Cardiac muscle cell (in vitro differentiated cells and primary cell): ENCODE results near the gene KRTAP15-1. TPM values are rescaled to one million over a fixed set of nuclear protein-coding genes. Genes with fewer than 3 reads are reported as not detected.

Experiments used
- DNase-seq, 2 donors: peaks; one replicate each; pipeline versions ENCODE4 v3.0.0 to v3.0.0-alpha.2; 2010 to 2017; ENCODE audit warnings: low read depth in 1 of 2, low spot score in 1 of 2
- H3K27ac ChIP-seq: fragments of 200-600 bp; sonication (generic); 2 replicates; pipeline ENCODE4 v1.5.1; 2016
- H3K27me3 ChIP-seq: fragments of 200-600 bp; sonication (generic); 2 replicates; pipeline ENCODE4 v1.6.0; 2016; ENCODE audit warnings: control low read depth
- H3K36me3 ChIP-seq: fragments of 200-600 bp; sonication (generic); 2 replicates; pipeline ENCODE4 v1.5.1; 2016; ENCODE audit warnings: control low read depth
- H3K4me1 ChIP-seq: fragments of 200-600 bp; sonication (generic); 2 replicates; pipeline ENCODE4 v1.8.1; 2017; ENCODE audit warnings: low read depth, mild to moderate bottlenecking, mixed run types
- H3K4me3 ChIP-seq: fragments of 200-600 bp; sonication (generic); 2 replicates; pipeline ENCODE4 v1.5.1; 2016; ENCODE audit warnings: mild to moderate bottlenecking
- H3K9me3 ChIP-seq: fragments of 200-600 bp; sonication (generic); 2 replicates; pipeline ENCODE4 v1.5.1; 2017; ENCODE audit warnings: low read depth, mild to moderate bottlenecking, control low read depth
- CTCF ChIP-seq: IDR thresholded peaks from 2 replicates; pipeline ENCODE4 v1.5.1; 2012; ENCODE audit warnings: low read depth, mild to moderate bottlenecking, low read length
- polyA plus RNA-seq: library from polyadenylated mRNA; unstranded; fragments of >200 nt; fragmentation: Nextera tagmentation; extraction: Ambion mirVana; gene quantifications from 2 replicates; pipeline ENCODE4 v1.2.1, GENCODE V29; 2016
- total RNA-seq: library from RNA; depleted of rRNA; stranded (reverse); fragments of >200 nt; gene quantifications from 2 replicates; pipeline ENCODE4 v1.2.3, GENCODE V29; 2016

Gene KRTAP15-1
- total and polyA plus RNA-seq, 2 experiments from 2014 or later, result not detected

- H3K27me3 ChIP-seq, result no peaks in the 10 kb centered on the region
- H3K27ac ChIP-seq, result no peak overlapping the region
- no peak for DNase-seq
- H3K4me1 ChIP-seq, result no peaks in the 10 kb centered on the region
- no peaks in the 10 kb centered on the region for H3K36me3 ChIP-seq
- H3K4me3 ChIP-seq, result no peak overlapping the region
- TF ChIP-seq CTCF, result no peak
- no peaks in the 10 kb centered on the region for H3K9me3 ChIP-seq
These were observed 3.2 kb downstream of the KRTAP15-1 start for GRCh38 chr21:30443226-30443625.

- Histone ChIP-seq H3K27me3 (no peaks in the 10 kb centered on the region), H3K4me3 (no peak overlapping the region), H3K9me3 (no peaks in the 10 kb centered on the region), H3K36me3 (no peaks in the 10 kb centered on the region), H3K4me1 (no peaks in the 10 kb centered on the region), H3K27ac (no peak overlapping the region)
- TF ChIP-seq CTCF, result no peak
- DNase-seq, result peak in 1 of 2 donors; percentile 2
These were observed 4.1 kb downstream of the KRTAP15-1 start for GRCh38 chr21:30444204-30444603.

- Histone ChIP-seq H3K27me3 (no peaks in the 10 kb centered on the region), H3K36me3 (no peaks in the 10 kb centered on the region), H3K9me3 (no peaks in the 10 kb centered on the region), H3K27ac (no peak overlapping the region), H3K4me1 (no peaks in the 10 kb centered on the region), H3K4me3 (no peak overlapping the region)
- no peak for DNase-seq
- TF ChIP-seq CTCF, result no peak
These were observed 7.0 kb downstream of the KRTAP15-1 start for GRCh38 chr21:30447056-30447455.

GRCh38 chr21:30448514-30448913 is 8.4 kb downstream of the KRTAP15-1 start:
- DNase-seq, result no peak
- H3K9me3 ChIP-seq, result no peaks in the 10 kb centered on the region
- no peak overlapping the region for H3K4me3 ChIP-seq
- H3K27me3 ChIP-seq, result no peaks in the 10 kb centered on the region
- H3K27ac ChIP-seq, result no peak overlapping the region
- no peaks in the 10 kb centered on the region for H3K36me3 ChIP-seq
- no peaks in the 10 kb centered on the region for H3K4me1 ChIP-seq
- no peak for TF ChIP-seq CTCF

GRCh38 chr21:30463713-30464112 is 23.6 kb downstream of the KRTAP15-1 start:
- H3K27me3 ChIP-seq, result no peaks in the 10 kb centered on the region
- H3K4me1 ChIP-seq, result no peaks in the 10 kb centered on the region
- DNase-seq, result peak in 1 of 2 donors; percentile 32
- no peak overlapping the region for H3K4me3 ChIP-seq
- H3K36me3 ChIP-seq, result no peaks in the 10 kb centered on the region
- H3K9me3 ChIP-seq, result no peaks in the 10 kb centered on the region
- no peak overlapping the region for H3K27ac ChIP-seq
- no peak for TF ChIP-seq CTCF
